Measurements from ENCODE around the gene LIN52. TPM values are rescaled to one million over a fixed set of nuclear protein-coding genes. Genes with fewer than 3 reads are reported as not detected.

LIN52 gene
- 10 to 100 TPM in 3 of 4 donors, 1 to 10 TPM in 1; 9.2 to 24.2 (median 14.8) TPM for total RNA-seq

DNA sequence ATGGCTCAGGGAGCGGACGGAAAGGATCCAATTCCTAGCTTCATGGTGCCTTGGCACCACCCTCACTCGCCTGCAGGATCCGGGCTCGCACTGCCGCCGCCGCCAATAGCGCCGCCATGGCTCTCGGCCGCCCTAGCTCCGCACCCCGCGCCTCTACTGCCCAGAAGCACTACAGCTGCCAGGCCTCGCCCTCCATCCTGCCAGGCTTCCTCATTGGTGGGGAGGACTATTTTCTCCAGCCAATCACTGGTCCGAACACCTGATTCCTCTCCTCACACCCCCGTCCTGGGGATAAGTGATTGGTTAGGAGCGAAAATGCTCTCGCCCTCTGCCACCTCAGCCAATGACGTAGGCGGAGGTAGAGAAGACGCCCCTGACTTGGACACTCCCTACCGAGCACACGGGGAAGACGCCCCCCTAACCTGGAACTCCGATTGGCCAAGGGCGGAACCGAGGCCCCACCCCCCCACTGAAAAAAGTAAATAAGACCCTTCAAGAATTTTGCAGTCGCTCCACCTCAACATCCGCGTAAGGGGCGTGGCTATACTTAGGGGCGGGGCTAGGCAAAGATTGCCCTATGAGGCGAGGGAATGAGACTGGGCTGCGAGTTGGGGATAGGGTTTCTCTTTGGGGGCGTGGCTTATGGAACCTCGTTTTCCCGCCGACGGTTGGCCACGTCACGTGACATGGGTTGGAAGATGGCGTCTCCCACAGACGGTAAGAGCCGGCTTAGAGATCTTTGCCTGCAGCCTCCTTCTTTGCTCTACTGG lies at the start of gene LIN52, which contains the start of gene ALDH6A1:
Gene LIN52 (plus strand): TSS at position 680 of the 770 bp plus-strand sequence. CDS start 19 bp downstream, at position 699.
Gene ALDH6A1 (minus strand): TSS at position 177 of the 770 bp plus-strand sequence. CDS start 59 bp downstream, at position 118.
- DNase-seq = peak; percentile 100
- peaks cover 0 to 28% (median 4%) of the 10 kb centered on the region in 4 donors for H3K4me1 ChIP-seq
- no peaks in the 10 kb centered on the region for H3K36me3 ChIP-seq
- H3K27ac ChIP-seq = peak within 1 kb of the TSS; percentile 78 to 92 (median 84)
- TF ChIP-seq POLR2A (IDR thresholded peaks at IDR 0.05) (peak; percentile 89 to 97), CTCF (IDR thresholded peaks at IDR 0.05) (peak in 4 of 6 experiments; percentile 0 to 37 (median 16))
- peak within 1 kb of the TSS; percentile 66 to 95 (median 82) for H3K4me3 ChIP-seq
- H3K9me3 ChIP-seq = no peaks in the 10 kb centered on the region
- no peaks in the 10 kb centered on the region for H3K27me3 ChIP-seq

DNA sequence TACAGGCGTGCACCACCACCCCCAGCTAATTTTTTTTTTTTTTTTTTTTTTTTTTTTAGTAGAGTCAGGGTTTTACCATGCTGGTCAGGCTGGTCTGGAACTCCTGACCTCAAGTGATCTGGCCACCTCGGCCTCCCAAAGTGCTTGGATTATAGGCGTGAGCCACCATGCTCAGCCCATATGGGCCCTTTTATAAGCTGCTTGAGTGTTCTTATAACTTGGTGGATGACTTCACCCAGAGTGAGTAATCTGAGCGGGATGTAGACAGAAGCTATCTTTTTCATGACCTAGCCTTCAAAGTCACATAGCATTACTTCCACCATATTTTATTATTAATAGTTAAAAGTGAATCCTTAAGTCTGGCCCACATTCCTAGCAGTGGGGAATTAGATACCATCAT lies 49.2 kb upstream of the LIN52 start:
- H3K36me3 ChIP-seq = no peaks in the 10 kb centered on the region
- H3K27me3 ChIP-seq = no peaks in the 10 kb centered on the region
- H3K9me3 ChIP-seq = no peaks in the 10 kb centered on the region
- DNase-seq = no peak
- no peaks in the 10 kb centered on the region for H3K4me1 ChIP-seq
- H3K4me3 ChIP-seq = no peak overlapping the region
- H3K27ac ChIP-seq = no peak overlapping the region
- TF ChIP-seq POLR2A (IDR thresholded peaks at IDR 0.05) (no peak), CTCF (IDR thresholded peaks at IDR 0.05) (no peak)

- H3K27ac ChIP-seq = no peak overlapping the region
- no peak for DNase-seq
- H3K4me1 ChIP-seq = no peaks in the 10 kb centered on the region
- no peaks in the 10 kb centered on the region for H3K9me3 ChIP-seq
- no peaks in the 10 kb centered on the region for H3K27me3 ChIP-seq
- H3K36me3 ChIP-seq = no peaks in the 10 kb centered on the region
- TF ChIP-seq POLR2A (IDR thresholded peaks at IDR 0.05) (no peak), CTCF (IDR thresholded peaks at IDR 0.05) (peak; percentile 60 to 79 (median 72))
- no peak overlapping the region for H3K4me3 ChIP-seq
Observed at GRCh38 chr14:74038020-74038859, 46.5 kb upstream of the LIN52 start.

DNA sequence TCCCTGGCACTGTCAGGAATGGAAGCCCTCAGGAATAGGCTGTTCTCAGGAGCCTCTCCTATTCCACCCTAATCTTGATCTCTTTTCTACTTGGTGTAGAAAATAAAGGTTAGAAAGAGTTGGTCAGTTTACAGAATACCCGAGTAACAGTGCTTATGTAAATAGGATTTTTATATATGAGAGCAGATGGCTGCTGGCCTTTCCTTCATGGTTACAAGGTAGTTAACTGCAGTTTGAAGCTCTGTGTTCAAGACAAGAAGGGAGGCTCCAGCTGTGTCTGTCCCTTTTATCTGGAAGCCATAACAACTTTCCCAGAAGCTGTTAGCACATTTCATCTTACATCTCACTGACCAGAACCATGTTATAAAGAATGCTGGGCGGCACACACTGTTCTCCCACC lies 42.5 kb upstream of the LIN52 start:
- no peaks in the 10 kb centered on the region for H3K36me3 ChIP-seq
- H3K27ac ChIP-seq = no peak overlapping the region
- TF ChIP-seq CTCF (IDR thresholded peaks at IDR 0.05) = no peak
- TF ChIP-seq POLR2A (IDR thresholded peaks at IDR 0.05) = no peak
- H3K4me3 ChIP-seq = no peak overlapping the region
- H3K4me1 ChIP-seq = no peaks in the 10 kb centered on the region
- no peak for DNase-seq
- no peaks in the 10 kb centered on the region for H3K27me3 ChIP-seq
- H3K9me3 ChIP-seq = no peaks in the 10 kb centered on the region

GRCh38 chr14:74045522-74045921 lies 39.2 kb upstream of the LIN52 start:
- H3K27ac ChIP-seq = no peak overlapping the region
- no peaks in the 10 kb centered on the region for H3K27me3 ChIP-seq
- H3K9me3 ChIP-seq = no peaks in the 10 kb centered on the region
- no peaks in the 10 kb centered on the region for H3K36me3 ChIP-seq
- no peaks in the 10 kb centered on the region for H3K4me1 ChIP-seq
- TF ChIP-seq POLR2A (IDR thresholded peaks at IDR 0.05) (no peak), CTCF (IDR thresholded peaks at IDR 0.05) (no peak)
- DNase-seq = no peak
- H3K4me3 ChIP-seq = no peak overlapping the region
